22Rv1 (cell line): ENCODE data around the gene SERINC2.

ENCODE experiments used
- CTCF ChIP-seq: fragments of 450-650 bp; IDR thresholded peaks from 2 replicates; pipeline ENCODE4 v1.5.1; 2017; ENCODE audit warnings: mild to moderate bottlenecking
- ZFX ChIP-seq: fragments of 450-650 bp; IDR thresholded peaks from 2 replicates; pipeline ENCODE4 v1.6.1; 2017; ENCODE audit warnings: antibody characterized with exemption, borderline replicate concordance

DNA sequence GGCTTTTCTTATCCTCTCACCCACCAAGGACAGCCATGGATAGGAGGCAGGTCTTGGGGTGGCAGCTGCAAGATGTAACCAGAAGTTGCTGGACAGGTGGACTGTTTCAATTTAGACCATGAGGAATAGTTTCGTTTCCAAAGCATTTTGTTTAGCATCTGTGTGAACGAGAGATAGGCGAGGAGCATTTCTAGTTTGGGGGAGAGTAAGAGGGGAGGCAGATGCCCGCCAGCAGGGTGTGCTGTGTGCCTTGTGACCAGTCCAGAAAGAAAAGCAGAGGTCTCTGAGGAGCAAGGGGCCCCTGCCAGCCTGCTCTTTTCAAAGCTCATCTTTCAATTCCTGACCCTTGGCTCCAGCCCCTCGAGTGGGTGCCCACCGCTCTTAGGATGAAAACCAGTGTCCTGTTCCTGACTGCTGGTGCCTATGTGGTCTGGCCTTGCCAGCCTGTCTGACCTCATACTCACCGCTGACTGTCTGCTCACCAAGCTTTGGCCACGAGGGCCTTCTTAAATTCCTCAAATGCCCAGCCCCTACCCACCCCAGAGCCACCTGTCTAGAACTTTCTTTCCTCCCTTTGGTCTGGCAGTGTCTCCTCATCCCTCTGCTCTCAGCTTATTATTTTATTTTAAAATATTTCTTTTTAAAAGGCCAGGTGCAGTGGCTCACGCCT lies 8.5 kb downstream of the SERINC2 start:
- peak; percentile 44 for TF ChIP-seq CTCF
- TF ChIP-seq ZFX = no peak
